ENCODE data around the gene BSPRY.
"Not testable (repeated sequence)": the region's sequence is repeated elsewhere in the genome, so short reads cannot be mapped to it uniquely, and the experiment has no call there.

Gene BSPRY

GRCh38 chr9:113373256-113373655, 23.9 kb downstream of the BSPRY start:
- DNase-seq = no peak

DNA sequence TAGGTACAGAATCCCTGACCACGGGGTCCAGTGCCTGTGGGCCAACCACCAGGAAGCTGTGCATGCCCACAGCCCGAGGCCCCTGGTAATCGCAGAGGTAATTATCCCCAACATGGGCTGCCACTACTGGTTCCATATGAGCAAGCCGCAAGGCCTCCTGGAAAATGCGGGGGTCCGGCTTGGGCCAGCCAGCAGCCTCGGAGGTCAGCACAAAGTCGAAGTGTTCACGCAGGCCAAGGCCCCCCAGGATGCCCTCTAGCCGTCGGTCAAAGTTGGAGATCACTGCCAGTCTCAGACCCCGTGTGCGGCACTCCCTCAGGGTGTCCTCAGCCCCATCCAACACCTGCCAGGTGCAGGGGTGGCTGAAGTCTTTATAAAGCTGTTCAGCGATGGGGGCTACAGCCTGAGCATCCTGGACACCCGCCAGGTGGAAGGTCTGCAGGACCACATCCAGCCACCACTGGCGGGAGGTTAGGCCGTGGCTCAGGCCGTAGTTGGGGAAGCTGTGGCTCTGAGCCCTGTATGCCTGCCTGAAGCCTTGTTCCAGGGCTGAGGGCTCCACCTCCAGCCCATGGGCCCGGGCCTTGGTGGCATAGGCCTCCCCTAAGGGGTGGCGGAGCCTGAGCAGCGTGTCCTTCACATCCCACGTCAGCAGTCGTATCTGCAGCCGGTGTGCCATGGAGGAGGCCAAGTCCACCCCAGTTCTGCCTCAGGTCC, 24.5 kb downstream of the BSPRY start:
- DNase-seq = no peak

- DNase-seq = no peak
These were observed 26.0 kb downstream of the BSPRY start for GRCh38 chr9:113375057-113376023.

- DNase-seq = peak; percentile 75
These were observed 27.6 kb downstream of the BSPRY start, which contains the start of gene HDHD3 for GRCh38 chr9:113376634-113377567. TSS of gene HDHD3 (minus strand) at chr9:113376986. CDS start at chr9:113374354, 2,632 bp downstream.

- not testable (repeated sequence) for DNase-seq
These were observed 29.9 kb downstream of the BSPRY start for GRCh38 chr9:113379094-113379828.

- DNase-seq = not testable (repeated sequence)
These were observed 30.5 kb downstream of the BSPRY start for GRCh38 chr9:113379829-113380210.

DNA sequence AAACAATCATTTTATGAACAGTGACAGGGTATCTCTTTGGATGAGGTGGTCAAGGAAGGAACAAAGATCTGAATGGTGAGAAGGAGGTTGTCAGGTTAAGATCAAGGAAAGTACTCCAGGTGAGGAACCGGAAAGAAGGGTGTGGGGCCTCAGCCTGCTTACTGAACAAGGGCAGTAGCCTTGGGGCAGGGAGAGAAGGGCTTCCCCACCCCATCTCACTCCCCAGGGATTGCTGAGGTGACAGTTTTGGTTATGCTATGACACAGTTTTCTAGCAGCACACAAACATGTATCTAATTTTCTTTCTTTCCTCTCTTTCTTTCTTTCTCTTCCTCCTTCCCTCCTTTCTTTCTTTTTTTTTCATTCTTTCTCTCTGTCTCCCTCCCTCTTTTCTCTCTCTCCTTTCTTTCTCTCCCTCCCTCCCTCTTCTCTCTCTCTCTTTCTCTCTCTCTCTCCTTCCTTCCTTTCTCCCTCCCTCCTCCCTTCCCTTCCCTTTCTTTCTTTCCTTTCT, 31.6 kb downstream of the BSPRY start:
- DNase-seq = no peak

GRCh38 chr9:113381441-113381840, 32.1 kb downstream of the BSPRY start:
- not testable (repeated sequence) for DNase-seq

DNA sequence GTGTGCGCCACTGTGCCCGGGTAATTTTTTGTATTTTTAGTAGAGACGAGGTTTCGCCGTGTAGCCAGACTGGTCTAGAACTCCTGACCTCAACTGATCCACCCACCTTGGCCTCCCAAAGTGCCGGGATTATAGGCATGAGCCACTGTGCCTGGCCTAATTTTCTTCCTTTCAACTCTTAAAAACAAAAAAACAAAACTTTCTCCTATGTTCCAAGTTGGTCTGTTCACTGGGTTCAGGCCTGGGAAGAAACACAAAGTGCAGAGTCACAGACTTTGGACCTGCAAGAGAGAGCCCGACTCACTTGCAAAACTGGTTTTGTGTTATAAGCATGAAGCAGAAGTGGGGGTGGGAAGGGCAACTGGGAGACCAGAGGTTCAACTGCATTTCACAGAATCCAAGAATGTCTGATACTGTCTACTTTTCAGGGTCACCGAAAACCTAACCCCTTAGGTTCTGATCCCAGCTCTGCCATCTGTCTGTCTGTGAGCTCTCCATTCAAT, 32.6 kb downstream of the BSPRY start:
- no peak for DNase-seq

DNA sequence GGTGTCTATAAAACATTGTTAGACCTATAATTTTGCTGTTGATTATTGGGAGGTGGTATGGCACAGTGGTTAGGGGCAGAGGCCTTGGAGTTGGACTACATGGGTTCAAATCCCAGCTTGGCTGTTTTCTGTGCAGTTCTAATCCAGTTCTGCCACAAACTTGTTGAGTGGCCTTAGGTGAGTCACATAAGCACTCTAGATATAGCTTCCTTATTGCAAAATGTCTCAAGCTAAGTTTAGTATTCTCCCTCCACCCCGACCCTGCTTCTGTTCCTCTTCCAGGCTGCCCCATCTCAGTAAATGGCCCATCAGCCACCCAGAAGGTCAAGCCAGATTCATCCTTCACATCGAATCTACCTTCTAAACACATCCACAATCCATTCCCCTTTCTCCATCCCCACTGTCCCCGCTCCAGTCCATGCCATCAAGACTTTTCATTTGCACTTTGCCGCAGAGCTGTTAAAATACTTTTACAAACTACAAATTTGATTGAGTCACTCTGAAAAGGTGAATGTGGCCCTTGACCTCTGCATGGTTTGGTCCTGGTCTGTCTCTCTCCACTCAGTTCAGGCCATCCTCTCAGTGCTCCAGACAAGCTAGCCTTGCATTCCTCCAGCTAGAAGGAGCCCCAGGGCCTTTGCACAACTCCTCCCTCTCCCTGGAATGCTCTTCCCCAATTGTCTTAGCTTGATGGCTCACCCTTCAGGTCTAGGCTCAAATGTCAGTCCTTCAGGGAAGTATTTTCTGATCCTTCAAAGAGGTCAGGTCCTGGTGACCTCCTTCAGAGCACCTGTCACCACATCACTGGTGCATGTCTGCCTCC, 37.4 kb downstream of the BSPRY start:
- no peak for DNase-seq

DNA sequence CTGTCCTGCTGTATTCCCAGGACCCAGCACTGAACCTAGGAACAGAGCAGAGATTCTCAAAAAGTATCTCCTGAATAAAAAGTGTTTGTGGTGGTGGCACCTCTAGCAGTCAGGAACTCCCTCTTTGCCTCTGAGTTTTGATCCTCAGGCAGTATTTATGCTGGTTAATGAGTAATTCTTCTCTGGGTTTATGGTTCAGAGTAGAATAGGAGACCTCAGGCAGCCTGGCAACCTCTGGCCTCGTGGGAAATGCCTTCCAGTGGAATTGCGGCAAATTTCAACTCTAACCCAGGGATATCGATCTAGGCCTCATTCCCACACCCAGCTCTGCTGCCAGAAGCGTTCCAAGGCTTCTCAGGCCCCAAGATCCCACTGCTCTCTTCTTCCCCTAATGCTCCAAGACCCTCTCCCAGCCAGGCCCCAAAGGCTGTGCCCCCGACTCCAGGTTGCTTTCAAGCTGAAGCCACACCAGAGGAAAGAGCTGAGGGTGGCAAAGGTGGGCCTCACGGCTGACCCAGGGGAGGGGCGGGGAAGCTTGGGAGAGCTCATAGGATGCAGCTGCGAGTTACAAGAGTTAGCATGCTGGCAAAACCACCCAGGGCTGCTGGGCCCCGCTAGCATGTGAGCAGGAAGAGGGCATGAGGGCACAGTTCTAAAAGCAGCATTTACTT, 38.4 kb downstream of the BSPRY start:
- no peak for DNase-seq

GRCh38 chr9:113388833-113389232, 39.5 kb downstream of the BSPRY start:
- no peak for DNase-seq

GRCh38 chr9:113389451-113389850, 40.1 kb downstream of the BSPRY start:
- DNase-seq = no peak

DNA sequence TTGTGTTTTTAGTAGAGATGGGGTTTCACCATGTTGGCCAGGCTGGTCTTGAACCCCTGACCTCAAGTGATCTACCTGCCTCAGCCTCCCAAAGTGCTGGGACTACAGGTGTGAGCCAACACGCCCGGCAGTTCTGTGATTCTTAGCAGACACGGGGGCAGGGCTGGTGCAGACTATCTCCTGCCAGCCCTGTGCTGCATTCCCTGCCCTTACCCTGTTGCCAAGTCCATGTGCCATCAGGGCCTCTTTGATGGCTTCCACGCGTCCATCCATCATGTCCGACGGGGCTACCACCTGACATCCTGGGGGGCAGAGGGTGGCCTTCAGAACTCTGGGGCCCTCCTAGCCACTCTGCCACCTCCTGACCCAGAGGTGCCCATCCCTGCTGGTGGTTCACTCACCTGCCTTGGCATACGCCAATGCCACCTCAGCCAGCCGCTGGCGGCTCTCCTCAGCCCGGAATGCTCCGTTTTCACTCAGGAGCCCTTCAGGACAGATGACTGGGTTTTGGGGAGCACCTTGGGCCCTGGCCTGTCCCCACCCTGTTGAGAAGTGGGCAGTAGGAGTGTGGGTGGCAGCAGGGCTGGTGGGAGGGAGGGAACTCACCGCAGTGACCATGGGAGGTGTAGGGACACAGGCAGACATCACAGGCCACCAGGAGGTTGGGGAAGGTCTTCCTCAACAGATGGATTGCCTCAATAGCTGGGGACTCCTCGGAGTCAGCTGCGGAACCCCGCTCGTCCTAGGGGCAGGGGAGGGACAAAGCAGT, 41.0 kb downstream of the BSPRY start:
- DNase-seq = no peak

DNA sequence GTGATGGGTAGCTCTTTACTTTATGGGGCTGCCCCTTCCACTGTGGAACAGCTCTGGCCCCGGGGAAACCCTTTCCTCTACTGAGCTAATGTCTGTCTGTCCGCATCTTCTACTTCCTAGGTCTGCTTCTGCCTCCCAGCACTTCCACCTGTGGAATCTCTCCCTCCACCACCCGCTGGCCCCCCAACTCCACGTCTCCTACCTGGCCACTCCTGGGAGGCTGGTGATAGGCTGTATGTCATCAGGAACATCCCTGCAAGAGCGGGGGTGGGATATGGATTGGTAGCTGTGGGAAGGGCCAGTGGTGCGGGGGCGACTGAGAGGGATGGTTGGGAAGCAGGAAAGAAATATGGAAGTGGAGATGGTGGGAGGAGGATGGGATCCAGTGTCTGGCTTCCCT, 42.6 kb downstream of the BSPRY start:
- no peak for DNase-seq

GRCh38 chr9:113393281-113393680, 43.9 kb downstream of the BSPRY start:
- DNase-seq = no peak

- DNase-seq = no peak
These were observed 45.9 kb downstream of the BSPRY start for GRCh38 chr9:113395000-113395861.

GRCh38 chr9:113397203-113397631, 47.9 kb downstream of the BSPRY start:
- no peak for DNase-seq

Measured in NCI-H1092 (cell line).